DND-41 (cell line): Measurements from ENCODE around the gene DDX51.
A peak's percentile ranks its signal among the peaks of the same experiment; 100 is the strongest.

ENCODE experiments used
- ATAC-seq: fragments of 200-7000 bp; cut with Tn5 transposase; 3 replicates; pipeline ENCODE4 v1.9.1; 2021; ENCODE audit warnings: low read depth; ENCODE audit not compliant: insufficient read depth
- DNase-seq: peaks from one replicate; pipeline ENCODE4 v3.0.0-alpha.2; 2020
- H2AFZ ChIP-seq: 2 replicates; pipeline ENCODE4 v1.6.0; 2012; ENCODE audit warnings: low read depth, low read length
- H3K27ac ChIP-seq: 2 replicates; pipeline ENCODE4 v1.5.1; 2012; ENCODE audit warnings: low read length, inconsistent platforms
- H3K27me3 ChIP-seq: fragments of 200-600 bp; sonication (generic); 2 replicates; pipeline ENCODE4 v1.6.0; 2012; ENCODE audit warnings: low read length, mild to moderate bottlenecking, inconsistent platforms; ENCODE audit not compliant: insufficient read depth, poor library complexity
- H3K36me3 ChIP-seq: 2 replicates; pipeline ENCODE4 v1.5.1; 2012; ENCODE audit warnings: low read length, inconsistent platforms; ENCODE audit not compliant: insufficient read depth
- H3K4me1 ChIP-seq: 2 replicates; pipeline ENCODE4 v1.5.1; 2012; ENCODE audit warnings: mild to moderate bottlenecking, low read length; ENCODE audit not compliant: insufficient read depth
- H3K4me2 ChIP-seq: 2 replicates; pipeline ENCODE4 v1.6.0; 2012; ENCODE audit warnings: mild to moderate bottlenecking, moderate library complexity, low read length, inconsistent platforms; ENCODE audit not compliant: insufficient read depth
- H3K4me3 ChIP-seq, 2 experiments: fragments of 200-600 bp in 1 of 2; shearing (Covaris generic) in 1 of 2; 2 replicates each; pipeline ENCODE4 v1.5.1; 2012 to 2016; ENCODE audit warnings: inconsistent platforms in 2 of 2, low read length in 2 of 2, mild to moderate bottlenecking in 2 of 2, low read depth in 1 of 2, moderate library complexity in 1 of 2
- H3K79me2 ChIP-seq: 2 replicates; pipeline ENCODE4 v1.6.0; 2012; ENCODE audit warnings: low read length, inconsistent platforms; ENCODE audit not compliant: insufficient read depth
- H3K9ac ChIP-seq: 2 replicates; pipeline ENCODE4 v1.6.0; 2012; ENCODE audit warnings: low read depth, mild to moderate bottlenecking, inconsistent platforms, low read length, moderate library complexity
- H3K9me3 ChIP-seq: 2 replicates; pipeline ENCODE4 v1.5.1; 2012; ENCODE audit warnings: low read length, moderate library complexity, mild to moderate bottlenecking, inconsistent platforms; ENCODE audit not compliant: insufficient read depth, severe bottlenecking
- H4K20me1 ChIP-seq: 2 replicates; pipeline ENCODE4 v1.6.0; 2012; ENCODE audit warnings: low read length; ENCODE audit not compliant: insufficient read depth
- CTCF ChIP-seq: IDR thresholded peaks from 2 replicates; pipeline ENCODE4 v1.5.1; 2012; ENCODE audit warnings: borderline replicate concordance, low read length, moderate library complexity, mild to moderate bottlenecking; ENCODE audit not compliant: poor library complexity, severe bottlenecking; ENCODE audit errors: extremely low read depth
- EZH2 ChIP-seq: IDR thresholded peaks from 3 replicates; pipeline ENCODE4 v1.6.1; 2012; ENCODE audit warnings: borderline replicate concordance, low read depth, mild to moderate bottlenecking, moderate library complexity, low read length, inconsistent platforms; ENCODE audit not compliant: severe bottlenecking

The DDX51 gene

GRCh38 chr12:132121283-132121682 is 22.8 kb downstream of the DDX51 start:
- H4K20me1 ChIP-seq = peaks cover 2% of the 10 kb centered on the region
- H3K4me3 ChIP-seq = no peak overlapping the region
- H3K9ac ChIP-seq = no peak overlapping the region
- no peak for TF ChIP-seq EZH2
- no peak for TF ChIP-seq CTCF
- no peaks in the 10 kb centered on the region for H3K79me2 ChIP-seq
- H2AFZ ChIP-seq = no peak overlapping the region
- H3K4me2 ChIP-seq = no peak overlapping the region
- ATAC-seq (no peak), DNase-seq (no peak)
- no peaks in the 10 kb centered on the region for H3K9me3 ChIP-seq
- no peaks in the 10 kb centered on the region for H3K4me1 ChIP-seq
- H3K36me3 ChIP-seq = peaks cover 78% of the 10 kb centered on the region
- no peaks in the 10 kb centered on the region for H3K27me3 ChIP-seq
- no peak overlapping the region for H3K27ac ChIP-seq

- Histone ChIP-seq H3K27me3 (no peaks in the 10 kb centered on the region), H3K4me3 (no peak overlapping the region), H3K27ac (no peak overlapping the region), H3K4me1 (no peaks in the 10 kb centered on the region), H3K9ac (no peak overlapping the region), H3K36me3 (peaks cover 79% of the 10 kb centered on the region), H4K20me1 (no peaks in the 10 kb centered on the region; the same call in 1 of the 2 replicates), H3K79me2 (no peaks in the 10 kb centered on the region), H3K9me3 (no peaks in the 10 kb centered on the region), H2AFZ (no peak overlapping the region), H3K4me2 (no peak overlapping the region)
- no peak for TF ChIP-seq EZH2
- no peak for TF ChIP-seq CTCF
- DNase-seq (no peak), ATAC-seq (no peak)
Observed at GRCh38 chr12:132118876-132119275, 25.2 kb downstream of the DDX51 start.

GRCh38 chr12:132117558-132117875 is 26.6 kb downstream of the DDX51 start:
- ATAC-seq = peak; percentile 69
- TF ChIP-seq EZH2 = no peak
- no peak for TF ChIP-seq CTCF
- Histone ChIP-seq H3K36me3 (peaks cover 84% of the 10 kb centered on the region), H2AFZ (no peak overlapping the region), H4K20me1 (no peaks in the 10 kb centered on the region; the same call in 1 of the 2 replicates), H3K27ac (no peak overlapping the region), H3K4me1 (no peaks in the 10 kb centered on the region), H3K79me2 (no peaks in the 10 kb centered on the region), H3K9me3 (no peaks in the 10 kb centered on the region), H3K4me2 (no peak overlapping the region), H3K9ac (no peak overlapping the region), H3K4me3 (no peak overlapping the region), H3K27me3 (no peaks in the 10 kb centered on the region)
- no peak for DNase-seq
